HCT116 (cell line): ENCODE results near the gene NHERF2. TPM values are rescaled to one million over a fixed set of nuclear protein-coding genes. Genes with fewer than 3 reads are reported as not detected.

ENCODE experiments used
- ATAC-seq: fragments of 200-7000 bp; cut with Tn5 transposase; 2 replicates; pipeline ENCODE4 v1.9.1; 2020; ENCODE audit warnings: mild to moderate bottlenecking, moderate library complexity
- BruUV-seq: library from RNA; stranded (reverse); fragments of 400-500 nt; replicated peaks from 2 replicates; lab custom pipeline; 2021; lab: Mats Ljungman, UMichigan
- CTCF ChIA-PET: fragments of 300-600 bp; sonication (Branson Sonifier 250); formaldehyde crosslinking; loops from one replicate; lab custom pipeline; 2021; ENCODE audit warnings: antibody characterized with exemption; lab: Charles Lee
- POLR2A ChIA-PET: fragments of 300-600, 350-600 bp; sonication (Branson Sonifier 250); formaldehyde crosslinking; loops from one replicate; lab custom pipeline; 2021; ENCODE audit warnings: antibody characterized with exemption; lab: Charles Lee
- RAD21 ChIA-PET, 2 experiments: fragments of 300-600 bp; sonication (Branson Sonifier 250); formaldehyde crosslinking; loops; one replicate each; lab custom pipeline; 2023; ENCODE audit warnings: low total read pairs in 2 of 2; ENCODE audit not compliant: uncharacterized antibody in 2 of 2, unreplicated experiment in 2 of 2, low non-redundant PET in 1 of 2; lab: Charles Lee
- DNase-seq: peaks from one replicate; pipeline ENCODE4 v3.0.0-alpha.2; 2010; ENCODE audit warnings: low read depth, low spot score
- H2AFZ ChIP-seq: fragments of 200-600 bp; shearing (Covaris generic), sonication (generic); 2 replicates; pipeline ENCODE4 v1.6.1; 2017; ENCODE audit warnings: low read depth, mixed run types, mixed read lengths, antibody characterized with exemption, low read length; ENCODE audit not compliant: poor library complexity, severe bottlenecking
- H3K27ac ChIP-seq: 2 replicates; pipeline ENCODE4 v1.5.1; 2012; ENCODE audit warnings: low read depth, low read length
- H3K27me3 ChIP-seq: fragments of 200-600 bp; sonication (generic); 2 replicates; pipeline ENCODE4 v1.6.1; 2016; ENCODE audit warnings: mixed run types, low read length, mixed read lengths; ENCODE audit not compliant: insufficient read depth
- H3K36me3 ChIP-seq, 2 experiments: fragments of 200-500 bp in 1 of 2; fragments of 200-600 bp in 1 of 2; sonication (Bioruptor generic) in 1 of 2; sonication (generic) in 1 of 2; 2 replicates each; pipeline versions ENCODE4 v1.5.1 to v1.6.1; 2014 to 2016; ENCODE audit warnings: low read length in 2 of 2, inconsistent platforms in 1 of 2, mixed read lengths in 1 of 2, mixed run types in 1 of 2; ENCODE audit not compliant: insufficient read depth in 2 of 2, control insufficient read depth in 1 of 2
- H3K4me1 ChIP-seq, 2 experiments: fragments of 200-600 bp in 1 of 2; sonication (generic) in 1 of 2; 2 replicates each; pipeline versions ENCODE4 v1.5.1 to v1.6.1; 2012 to 2017; ENCODE audit warnings: low read length in 2 of 2, inconsistent platforms in 1 of 2, mild to moderate bottlenecking in 1 of 2, mixed read lengths in 1 of 2, mixed run types in 1 of 2, moderate library complexity in 1 of 2; ENCODE audit not compliant: insufficient read depth in 2 of 2, control insufficient read depth in 1 of 2
- H3K4me2 ChIP-seq: fragments of 200-600 bp; sonication (generic); 2 replicates; pipeline ENCODE4 v1.6.1; 2017; ENCODE audit warnings: mixed run types, low read length, mixed read lengths
- H3K4me3 ChIP-seq, 2 experiments: fragments of 200-600 bp in 1 of 2; sonication (generic) in 1 of 2; replicated peaks in 1 of 2; 2 replicates each; pipeline ENCODE4 v1.5.1; 2011 to 2016; ENCODE audit warnings: low read length in 2 of 2, control low read depth in 1 of 2, low read depth in 1 of 2, mild to moderate bottlenecking in 1 of 2, mixed read lengths in 1 of 2, mixed run types in 1 of 2
- H3K79me2 ChIP-seq: fragments of 200-600 bp; sonication (generic); 2 replicates; pipeline ENCODE4 v1.6.1; 2017; ENCODE audit warnings: mild to moderate bottlenecking, mixed run types, low read length, moderate library complexity, mixed read lengths; ENCODE audit not compliant: insufficient read depth
- H3K9ac ChIP-seq: fragments of 200-600 bp; sonication (generic); 2 replicates; pipeline ENCODE4 v1.6.1; 2016; ENCODE audit warnings: low read length, mixed read lengths
- H3K9me2 ChIP-seq: fragments of 200-600 bp; sonication (generic), shearing (Covaris generic); 2 replicates; pipeline ENCODE4 v1.6.1; 2017; ENCODE audit warnings: mixed run types, mild to moderate bottlenecking, moderate library complexity; ENCODE audit not compliant: insufficient read depth
- H3K9me3 ChIP-seq, 2 experiments: fragments of 200-500 bp in 1 of 2; fragments of 200-600 bp in 1 of 2; sonication (Bioruptor generic) in 1 of 2; sonication (generic) in 1 of 2; 2 replicates each; pipeline ENCODE4 v1.6.1; 2014 to 2017; ENCODE audit warnings: low read length in 2 of 2, mixed read lengths in 2 of 2, inconsistent platforms in 1 of 2, low read depth in 1 of 2, mild to moderate bottlenecking in 1 of 2, mixed run types in 1 of 2, moderate library complexity in 1 of 2; ENCODE audit not compliant: control insufficient read depth in 1 of 2, insufficient read depth in 1 of 2
- H4K20me1 ChIP-seq: fragments of 200-600 bp; sonication (generic), shearing (Covaris generic); 2 replicates; pipeline ENCODE4 v1.6.1; 2017; ENCODE audit warnings: mixed run types, mild to moderate bottlenecking, moderate library complexity; ENCODE audit not compliant: insufficient read depth
- ATF3 ChIP-seq: IDR thresholded peaks from 2 replicates; pipeline ENCODE4 v1.6.1; 2012
- CTCF ChIP-seq, 3 experiments: fragments of 200-600 bp in 1 of 3; sonication (generic) in 1 of 3; IDR thresholded peaks in 2 of 3; conservative IDR thresholded peaks in 1 of 3; 2 replicates each; pipeline ENCODE4 v1.5.1; 2012 to 2017; ENCODE audit warnings: low read depth in 2 of 3, low read length in 2 of 3, antibody characterized with exemption in 1 of 3, borderline replicate concordance in 1 of 3, control low read depth in 1 of 3, mild to moderate bottlenecking in 1 of 3, mixed read lengths in 1 of 3, mixed run types in 1 of 3, moderate library complexity in 1 of 3; ENCODE audit not compliant: insufficient read depth in 1 of 3
- EGR1 ChIP-seq: IDR thresholded peaks from 2 replicates; pipeline ENCODE4 v1.6.1; 2012; ENCODE audit warnings: low read depth
- ELF1 ChIP-seq: IDR thresholded peaks from 2 replicates; pipeline ENCODE4 v1.6.1; 2012; ENCODE audit warnings: low read depth, borderline replicate concordance
- EZH2phosphoT487 ChIP-seq: fragments of 200-600 bp; IDR thresholded peaks from 2 replicates; pipeline ENCODE4 v1.6.1; 2018; ENCODE audit warnings: antibody characterized with exemption, borderline replicate concordance
- JUND ChIP-seq: IDR thresholded peaks from 2 replicates; pipeline ENCODE4 v1.6.1; 2012
- MAX ChIP-seq: IDR thresholded peaks from 2 replicates; pipeline ENCODE4 v1.6.1; 2012
- POLR2A ChIP-seq: IDR thresholded peaks from 2 replicates; pipeline ENCODE4 v1.7.0; 2011; ENCODE audit warnings: borderline replicate concordance; ENCODE audit not compliant: insufficient read depth, insufficient read length; ENCODE audit errors: extremely low read depth
- POLR2AphosphoS5 ChIP-seq: IDR thresholded peaks from 2 replicates; pipeline ENCODE4 v1.6.1; 2011; ENCODE audit warnings: mild to moderate bottlenecking, low read depth, low read length, moderate library complexity
- SRF ChIP-seq: IDR thresholded peaks from 2 replicates; pipeline ENCODE4 v1.6.1; 2012; ENCODE audit warnings: low read depth
- ZBTB33 ChIP-seq: IDR thresholded peaks from 2 replicates; pipeline ENCODE4 v1.6.1; 2011; ENCODE audit warnings: mild to moderate bottlenecking, low read length, moderate library complexity; ENCODE audit not compliant: insufficient replicate concordance; ENCODE audit errors: extremely low read depth
- ZFX ChIP-seq: fragments of 450-650 bp; IDR thresholded peaks from 2 replicates; pipeline ENCODE4 v1.6.1; 2017
- ZNF274 ChIP-seq: fragments of 200-500 bp; sonication (Bioruptor generic); IDR thresholded peaks from 2 replicates; pipeline ENCODE4 v1.6.1; 2014; ENCODE audit warnings: mild to moderate bottlenecking, low read depth, low read length, inconsistent platforms
- intact Hi-C: fragments of 100-400 bp; cut with micrococcal nuclease; formaldehyde crosslinking; loops from 2 replicates; pipeline ENCODE4 v1.10.0; 2022
- total RNA-seq: library from RNA; stranded (reverse); gene quantifications from one replicate; pipeline ENCODE4 v1.2.1, GENCODE V29; 2021; ENCODE audit not compliant: unreplicated experiment

NHERF2 gene
- total RNA-seq, 1 experiment from 2014 or later = 58.4 TPM

- TF ChIP-seq ZBTB33 = no peak
- TF ChIP-seq POLR2AphosphoS5 = no peak
- no peak for TF ChIP-seq EGR1
- no peak for TF ChIP-seq ELF1
Measured at GRCh38 chr16:1998360-1998835, 28.3 kb upstream of the NHERF2 start (continued).

- Histone ChIP-seq H3K27ac (no peak overlapping the region), H3K79me2 (peaks cover 28% of the 10 kb centered on the region), H4K20me1 (no peaks in the 10 kb centered on the region; the same call in 1 of the 2 replicates), H3K9ac (no peak overlapping the region), H2AFZ (no peak overlapping the region), H3K9me3 (no peaks in the 10 kb centered on the region), H3K4me3 (no peak overlapping the region), H3K36me3 (peaks cover 25 to 51% of the 10 kb centered on the region in 2 experiments; a peak in 3 of 4 replicates), H3K27me3 (no peaks in the 10 kb centered on the region), H3K4me2 (no peak overlapping the region), H3K9me2 (no peaks in the 10 kb centered on the region), H3K4me1 (peaks cover 2 to 7% of the 10 kb centered on the region in 2 experiments)
- ChIA-PET RAD21 (no interaction called here), CTCF (no interaction called here), POLR2A (interaction anchor here (1.8 kb wide), 1 partner anchor 9 kb away, joined by 3 read pairs; no protein-coding TSS in a partner anchor)
- no TSS peak for BruUV-seq
- intact Hi-C loops = no loop called here
- TF ChIP-seq ZBTB33 (no peak), MAX (no peak), POLR2A (no peak), SRF (no peak), ZNF274 (no peak), ATF3 (no peak), EZH2phosphoT487 (no peak), CTCF (IDR thresholded peaks at IDR 0.05 in 2 of 3, conservative IDR thresholded peaks at IDR 0.05 in 1 of 3; ENCODE audit: borderline replicate concordance in 1 of 3, insufficient read depth in 1 of 3, low read depth in 2 of 3, low read length in 2 of 3) (no peak), JUND (no peak), ZFX (no peak), ELF1 (no peak)
- ATAC-seq (no peak), DNase-seq (no peak)
Measured at GRCh38 chr16:1998852-1999801, 27.6 kb upstream of the NHERF2 start.
